ENCODE measurements around the gene DYSF.

The DYSF gene

DNA sequence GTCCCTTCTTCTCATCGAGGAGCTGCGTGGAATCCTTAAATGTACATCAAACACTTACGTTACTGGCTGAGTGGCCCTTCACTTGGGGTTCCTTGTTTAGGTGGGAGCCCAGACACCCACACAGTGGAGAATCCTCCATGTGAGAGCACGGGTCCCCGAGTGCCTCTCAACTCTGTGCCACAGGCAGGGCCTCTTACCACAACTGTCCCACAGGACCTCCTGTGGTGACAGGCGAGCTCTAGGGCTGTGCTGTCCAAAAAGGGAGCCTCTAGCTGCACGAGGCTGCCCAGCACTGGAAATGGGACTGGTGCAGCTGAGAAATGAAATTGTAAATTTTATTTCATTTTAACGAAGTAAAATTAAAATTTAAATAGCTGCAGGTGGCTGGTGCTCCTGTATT is 145.7 kb downstream of the DYSF start:
- DNase-seq (ENCODE audit: low read depth), result no peak
- H3K4me3 ChIP-seq (ENCODE audit: low read length), result no peak overlapping the region
- TF ChIP-seq, protein P1, sequence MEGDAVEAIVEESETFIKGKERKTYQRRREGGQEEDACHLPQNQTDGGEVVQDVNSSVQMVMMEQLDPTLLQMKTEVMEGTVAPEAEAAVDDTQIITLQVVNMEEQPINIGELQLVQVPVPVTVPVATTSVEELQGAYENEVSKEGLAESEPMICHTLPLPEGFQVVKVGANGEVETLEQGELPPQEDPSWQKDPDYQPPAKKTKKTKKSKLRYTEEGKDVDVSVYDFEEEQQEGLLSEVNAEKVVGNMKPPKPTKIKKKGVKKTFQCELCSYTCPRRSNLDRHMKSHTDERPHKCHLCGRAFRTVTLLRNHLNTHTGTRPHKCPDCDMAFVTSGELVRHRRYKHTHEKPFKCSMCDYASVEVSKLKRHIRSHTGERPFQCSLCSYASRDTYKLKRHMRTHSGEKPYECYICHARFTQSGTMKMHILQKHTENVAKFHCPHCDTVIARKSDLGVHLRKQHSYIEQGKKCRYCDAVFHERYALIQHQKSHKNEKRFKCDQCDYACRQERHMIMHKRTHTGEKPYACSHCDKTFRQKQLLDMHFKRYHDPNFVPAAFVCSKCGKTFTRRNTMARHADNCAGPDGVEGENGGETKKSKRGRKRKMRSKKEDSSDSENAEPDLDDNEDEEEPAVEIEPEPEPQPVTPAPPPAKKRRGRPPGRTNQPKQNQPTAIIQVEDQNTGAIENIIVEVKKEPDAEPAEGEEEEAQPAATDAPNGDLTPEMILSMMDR (conservative IDR thresholded peaks at IDR 0.05; ENCODE audit: low read depth, low read length), result no peak

- no peak overlapping the region for H3K4me3 ChIP-seq (ENCODE audit: low read length)
- TF ChIP-seq, protein P1 (conservative IDR thresholded peaks at IDR 0.05; ENCODE audit: low read depth, low read length), result no peak
Observed at GRCh38 chr2:71599646-71600236, 146.4 kb downstream of the DYSF start.

DNA sequence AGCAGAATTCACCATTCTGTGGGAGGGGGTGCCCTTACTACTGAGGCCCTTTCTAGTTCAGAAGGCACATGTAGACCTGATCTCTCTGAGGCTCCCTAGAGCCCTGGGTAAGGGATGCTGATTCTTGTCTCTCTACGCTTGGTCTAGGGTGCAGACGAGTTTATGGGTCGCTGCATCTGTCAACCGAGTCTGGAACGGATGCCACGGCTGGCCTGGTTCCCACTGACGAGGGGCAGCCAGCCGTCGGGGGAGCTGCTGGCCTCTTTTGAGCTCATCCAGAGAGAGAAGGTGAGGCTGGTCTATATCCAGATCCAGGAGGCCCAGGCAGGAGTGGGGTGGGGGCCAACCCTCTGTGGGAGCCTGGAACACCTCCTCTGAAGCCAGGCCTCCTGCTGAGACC is 147.2 kb downstream of the DYSF start:
- no peak overlapping the region for H3K4me3 ChIP-seq (ENCODE audit: low read length)
- TF ChIP-seq, protein P1 (conservative IDR thresholded peaks at IDR 0.05; ENCODE audit: low read depth, low read length), result no peak
- DNase-seq (ENCODE audit: low read depth), result no peak

More at GRCh38 chr2:71599646-71600236, 146.4 kb downstream of the DYSF start:
- no peak for DNase-seq (ENCODE audit: low read depth)

DNA sequence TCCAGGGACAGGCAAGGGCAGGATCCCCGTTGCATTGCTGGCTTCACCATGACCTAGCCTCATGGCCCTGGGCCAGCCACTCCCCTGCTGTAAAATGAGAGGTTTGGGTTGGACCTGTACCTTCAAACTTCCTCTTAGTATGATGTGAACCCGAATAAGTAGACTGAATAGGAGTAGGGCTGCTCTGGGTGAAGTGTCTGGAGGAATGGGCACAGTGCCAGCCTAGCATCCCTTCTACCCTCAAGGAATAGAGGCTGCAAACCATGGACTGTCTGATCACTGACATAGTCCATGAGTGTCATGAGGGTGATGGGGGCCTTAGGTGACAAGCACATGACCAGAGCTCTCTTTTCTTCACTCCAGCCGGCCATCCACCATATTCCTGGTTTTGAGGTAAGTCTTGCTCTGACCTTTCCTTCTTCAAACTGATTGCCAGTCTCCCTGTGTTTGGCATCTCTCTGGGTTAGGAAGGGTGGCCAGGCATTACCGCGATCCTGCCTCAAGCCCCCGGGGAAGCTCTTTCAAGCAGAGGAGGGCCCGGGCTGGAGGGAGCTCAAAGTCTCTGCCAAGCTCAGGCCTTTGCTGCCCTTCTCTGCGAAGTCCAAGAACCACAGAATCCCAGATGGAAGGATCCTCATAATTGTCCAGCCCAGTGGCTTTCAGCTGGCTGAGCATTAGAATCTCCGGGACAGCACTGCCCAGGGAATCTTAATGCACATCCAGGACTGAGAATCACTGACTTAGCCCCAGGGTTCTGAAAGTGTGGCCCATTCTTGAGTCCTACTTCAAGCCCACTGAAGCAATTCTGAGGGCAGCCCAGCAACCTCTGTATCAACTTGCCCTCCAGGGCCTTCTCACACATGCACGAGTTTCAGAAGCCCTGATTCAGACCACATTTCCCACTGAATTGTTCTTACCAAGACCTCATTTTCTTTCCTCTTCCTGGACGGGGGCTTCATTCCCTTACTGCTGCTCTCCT is 148.1 kb downstream of the DYSF start:
- TF ChIP-seq, protein P1 (conservative IDR thresholded peaks at IDR 0.05; ENCODE audit: low read depth, low read length), result no peak
- H3K4me3 ChIP-seq (ENCODE audit: low read length), result no peak overlapping the region
- no peak for DNase-seq (ENCODE audit: low read depth)

GRCh38 chr2:71602115-71602495 is 148.7 kb downstream of the DYSF start:
- no peak overlapping the region for H3K4me3 ChIP-seq (ENCODE audit: low read length)
- TF ChIP-seq, protein P1 (conservative IDR thresholded peaks at IDR 0.05; ENCODE audit: low read depth, low read length), result no peak
- DNase-seq (ENCODE audit: low read depth), result no peak

DNA sequence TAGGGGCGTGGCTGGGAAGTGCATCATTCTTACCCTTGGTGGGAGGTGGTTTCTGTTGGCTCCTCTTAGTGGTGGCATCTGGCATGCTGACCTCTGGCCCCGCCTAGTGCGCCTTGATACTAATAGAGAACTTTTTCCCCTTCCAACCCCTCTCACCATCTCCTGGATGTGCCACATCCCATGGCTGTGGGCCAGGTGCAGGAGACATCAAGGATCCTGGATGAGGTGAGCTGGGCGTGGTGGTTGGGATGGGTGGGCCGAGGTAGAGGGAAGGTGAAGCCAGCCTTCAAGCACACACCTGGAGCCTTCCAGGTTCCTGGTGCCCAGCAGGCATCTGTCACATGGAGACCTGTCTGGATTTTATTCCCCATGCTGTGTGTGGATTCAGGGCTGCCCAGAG is 149.2 kb downstream of the DYSF start:
- no peak overlapping the region for H3K4me3 ChIP-seq (ENCODE audit: low read length)
- DNase-seq (ENCODE audit: low read depth), result no peak
- TF ChIP-seq, protein P1 (conservative IDR thresholded peaks at IDR 0.05; ENCODE audit: low read depth, low read length), result no peak
